SHP77 (cell line): ENCODE results near the gene ZSCAN5A.
"Not testable (repeated sequence)": the region's sequence is repeated elsewhere in the genome, so short reads cannot be mapped to it uniquely, and the experiment has no call there.

ENCODE experiments used
- DNase-seq, 2 experiments: peaks; one replicate each; lab custom pipeline; 2025; lab: John Stamatoyannopoulos, UW

The ZSCAN5A gene, protein sequence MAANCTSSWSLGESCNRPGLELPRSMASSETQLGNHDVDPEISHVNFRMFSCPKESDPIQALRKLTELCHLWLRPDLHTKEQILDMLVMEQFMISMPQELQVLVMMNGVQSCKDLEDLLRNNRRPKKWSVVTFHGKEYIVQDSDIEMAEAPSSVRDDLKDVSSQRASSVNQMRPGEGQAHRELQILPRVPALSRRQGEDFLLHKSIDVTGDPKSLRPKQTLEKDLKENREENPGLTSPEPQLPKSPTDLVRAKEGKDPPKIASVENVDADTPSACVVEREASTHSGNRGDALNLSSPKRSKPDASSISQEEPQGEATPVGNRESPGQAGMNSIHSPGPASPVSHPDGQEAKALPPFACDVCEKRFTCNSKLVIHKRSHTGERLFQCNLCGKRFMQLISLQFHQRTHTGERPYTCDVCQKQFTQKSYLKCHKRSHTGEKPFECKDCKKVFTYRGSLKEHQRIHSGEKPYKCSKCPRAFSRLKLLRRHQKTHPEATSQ

DNA sequence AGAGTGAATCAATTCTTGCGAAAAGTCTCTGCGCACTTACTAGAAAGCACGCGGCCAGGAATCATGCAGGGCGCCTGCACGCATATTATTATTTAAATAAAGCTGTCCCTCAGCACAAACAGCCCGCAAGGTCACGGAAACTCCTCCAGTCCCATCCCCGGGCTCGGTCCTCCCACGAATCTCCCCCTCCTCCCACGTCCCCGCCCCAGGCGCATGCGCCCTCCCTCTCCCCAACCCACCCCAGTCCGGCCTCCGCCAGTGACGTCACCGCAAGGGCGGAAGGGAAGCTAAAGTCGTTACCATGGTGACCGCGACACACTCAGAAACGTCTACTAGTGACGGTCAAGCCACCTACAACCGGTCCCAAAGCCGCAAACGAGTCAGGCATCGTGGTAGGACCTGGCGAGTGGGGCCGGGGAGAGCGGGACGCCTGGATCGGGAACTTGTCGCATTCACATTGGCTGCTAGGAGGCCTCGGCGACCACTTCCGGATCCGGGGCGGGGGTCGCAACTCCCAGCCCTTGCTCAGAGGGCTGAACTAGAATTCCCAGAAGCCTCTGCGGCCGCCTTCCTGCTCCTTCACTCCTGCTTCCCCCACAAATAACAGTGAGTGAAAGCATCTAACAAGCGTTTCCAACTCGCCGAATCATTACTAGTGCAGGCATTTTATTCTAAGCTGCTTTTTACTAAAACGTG is at the start of gene ZSCAN5A:
Gene ZSCAN5A, minus strand, starts transcription at position 459 of the 696 bp plus-strand sequence. CDS start 89,793 bp downstream, outside the sequence.
- peak; percentile 90 to 92 for DNase-seq

DNA sequence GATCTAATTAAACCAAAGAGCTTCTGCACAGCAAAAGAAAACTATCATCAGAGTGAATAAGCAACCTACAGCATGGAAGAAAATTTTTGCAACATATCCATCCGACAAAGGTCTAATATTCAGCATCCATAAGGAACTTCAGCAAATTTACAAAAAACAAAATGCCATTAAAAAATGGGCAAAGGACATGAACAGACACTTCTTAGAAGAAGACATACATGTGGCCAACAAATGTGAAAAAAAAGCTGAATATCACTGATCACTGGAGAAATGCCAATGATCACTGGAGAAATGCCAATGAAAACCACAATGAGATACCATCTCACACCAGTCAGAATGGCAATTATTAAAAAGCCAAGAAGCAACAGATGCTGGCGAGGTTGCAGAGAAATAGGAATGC is 46.2 kb upstream of the ZSCAN5A start:
- no peak for DNase-seq

DNA sequence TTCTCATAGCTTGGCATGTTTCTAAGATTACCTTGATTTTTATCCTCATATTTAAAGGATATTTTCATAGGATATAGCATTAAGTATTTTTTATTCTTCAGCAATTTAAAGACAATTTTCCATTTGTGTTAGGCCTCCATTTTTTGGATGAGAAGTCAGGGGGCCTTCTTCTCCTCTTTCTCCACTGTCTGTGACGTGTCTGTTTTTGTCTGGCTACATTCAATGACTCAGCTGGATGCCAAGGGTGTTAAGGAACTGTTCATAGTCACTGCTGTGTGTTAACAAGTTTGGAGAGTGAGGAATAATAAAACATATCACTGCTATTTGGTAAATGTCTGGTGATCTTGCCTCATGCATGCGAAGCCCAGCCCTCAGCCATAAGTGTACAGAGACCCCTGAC is 42.3 kb upstream of the ZSCAN5A start:
- DNase-seq, result no peak

DNA sequence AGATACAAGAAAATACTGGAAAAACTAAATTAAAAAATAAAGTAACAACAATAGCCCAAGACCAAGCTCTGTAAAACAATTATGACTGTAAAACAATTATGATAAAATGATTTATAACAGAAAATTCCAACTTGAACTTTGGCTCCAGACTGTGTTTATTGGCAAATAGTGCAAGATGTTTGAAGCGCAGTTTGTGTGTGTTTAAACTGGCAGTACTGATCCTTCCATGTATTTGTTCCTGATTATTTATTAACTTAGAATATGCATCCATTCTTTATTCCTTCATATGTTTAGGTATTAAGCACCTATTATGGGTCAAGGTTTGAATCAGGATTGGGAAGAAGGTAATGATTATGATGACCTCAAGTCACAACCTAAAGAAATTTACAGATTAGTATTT is 40.9 kb upstream of the ZSCAN5A start:
- no peak for DNase-seq

DNA sequence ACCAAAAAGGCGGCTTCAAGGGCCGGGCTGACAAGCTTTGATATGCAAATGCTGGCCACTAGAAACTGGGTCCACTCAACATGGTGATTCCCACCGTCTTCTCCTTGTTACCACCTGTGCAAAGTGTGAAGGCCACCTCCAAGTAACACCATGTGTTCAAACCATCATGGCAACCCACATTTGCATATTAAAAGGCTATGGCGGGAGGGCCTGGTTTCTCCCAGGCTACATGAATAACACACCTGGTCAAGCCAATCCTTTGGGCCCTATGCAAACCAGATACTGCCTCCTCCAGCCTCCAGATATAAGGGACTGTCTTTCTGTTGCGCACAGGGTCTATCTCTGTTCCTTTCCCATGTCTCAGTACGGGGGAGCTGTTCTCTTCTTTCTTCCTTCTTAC is 36.6 kb upstream of the ZSCAN5A start:
- no peak for DNase-seq

DNA sequence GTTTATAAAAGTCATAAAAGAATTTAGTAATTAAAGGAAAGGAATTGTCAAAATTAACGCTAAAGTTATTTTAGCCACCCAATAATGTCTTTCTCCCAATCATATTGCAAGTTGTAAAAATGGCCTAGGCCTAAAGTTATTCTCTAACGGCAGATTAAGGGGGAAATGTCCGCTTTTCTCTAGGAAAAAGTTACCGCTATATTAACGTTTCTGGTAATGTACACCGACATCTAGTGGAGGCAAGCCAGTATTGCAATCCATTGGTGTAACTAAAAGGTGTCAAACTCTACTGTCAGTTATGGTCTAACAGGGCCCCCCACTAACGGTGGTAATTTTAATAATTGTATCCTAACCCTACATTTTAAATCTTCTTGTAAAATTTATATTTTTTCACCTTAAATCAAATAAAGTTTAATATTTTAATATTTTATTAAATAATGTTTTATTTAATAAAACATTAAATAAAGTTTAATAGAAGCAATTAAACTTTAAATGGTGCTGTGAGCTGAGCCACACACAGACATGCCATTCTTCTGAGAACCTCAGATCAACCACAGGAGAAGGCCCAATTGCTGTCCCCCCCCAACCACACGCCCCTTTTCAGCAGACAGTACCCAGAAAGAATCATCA is 35.9 kb upstream of the ZSCAN5A start:
- DNase-seq, result peak; percentile 13 to 34

DNA sequence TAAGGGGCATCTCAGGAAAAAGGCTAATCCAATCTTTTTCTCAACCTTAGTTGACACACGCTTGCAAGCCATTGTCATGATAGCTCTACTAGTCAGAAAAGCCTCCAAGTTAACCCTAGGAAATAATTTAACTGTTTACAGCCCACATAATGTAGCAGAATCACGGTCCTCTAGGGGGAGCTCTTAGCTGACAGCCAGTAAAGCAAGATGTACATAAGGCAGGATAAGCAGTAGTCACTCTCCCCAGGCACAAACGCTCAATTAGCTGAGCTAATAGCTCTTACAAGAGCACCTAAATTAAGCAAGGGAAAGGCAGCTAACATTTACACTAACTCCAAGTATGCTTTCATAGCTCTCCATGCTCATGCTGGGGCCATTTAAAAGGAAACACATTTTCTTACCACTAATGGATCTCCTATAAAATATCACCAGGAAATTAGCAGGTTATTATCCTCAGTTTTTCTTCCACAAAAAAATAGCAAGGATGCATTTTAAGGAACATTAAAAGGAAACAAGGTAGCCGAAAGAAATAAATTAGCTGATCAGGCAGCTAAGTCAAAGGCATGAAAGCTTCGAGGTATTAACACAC is 33.7 kb upstream of the ZSCAN5A start:
- peak; percentile 5 to 39 for DNase-seq

DNA sequence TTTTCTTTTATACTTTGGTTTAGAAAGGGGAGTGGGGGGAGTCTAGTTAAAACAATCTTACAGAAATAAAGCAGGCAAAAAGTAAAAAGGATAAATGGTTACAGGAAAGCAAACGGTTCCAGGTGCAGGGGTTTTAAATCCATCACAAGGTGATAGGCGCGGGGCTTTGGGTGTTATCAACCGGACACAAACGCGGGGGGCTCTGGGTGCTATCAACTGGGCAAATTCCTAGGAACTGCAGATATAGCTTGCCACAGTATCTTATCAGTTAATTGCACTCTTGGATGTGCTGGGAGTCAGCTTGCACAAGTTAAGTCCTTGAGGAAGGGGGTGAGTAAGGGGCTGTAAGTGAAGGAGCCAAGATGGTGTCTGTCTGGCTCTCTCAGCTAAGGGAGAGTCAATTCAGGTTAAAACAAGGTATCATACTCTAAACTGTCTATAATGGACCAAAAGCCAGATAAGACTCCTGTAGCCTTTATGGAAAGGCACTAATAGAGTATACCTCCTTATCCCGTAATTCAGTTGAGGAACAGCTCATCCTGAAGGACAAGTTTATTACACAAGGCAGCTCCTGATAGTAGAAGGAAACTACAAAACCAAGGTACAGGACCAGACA is 32.6 kb upstream of the ZSCAN5A start:
- no peak for DNase-seq

DNA sequence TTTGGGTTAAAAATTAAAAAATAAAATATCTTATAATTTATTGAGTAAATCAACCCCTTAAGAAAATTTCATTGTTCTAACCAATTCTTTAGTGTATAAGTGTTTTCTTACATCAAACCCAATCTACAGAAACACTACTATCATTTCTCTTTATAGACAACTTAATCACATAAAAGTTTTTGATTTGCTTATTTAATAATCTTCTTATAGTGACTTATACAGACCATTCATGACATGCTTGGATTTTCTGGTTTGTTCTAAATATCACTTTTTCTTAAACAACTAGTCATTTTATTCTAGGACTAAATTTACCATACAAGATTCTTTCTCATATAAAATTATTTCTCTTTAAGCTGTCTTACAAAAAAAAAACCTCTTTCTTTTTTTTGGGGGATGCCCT is 27.3 kb upstream of the ZSCAN5A start:
- no peak for DNase-seq

DNA sequence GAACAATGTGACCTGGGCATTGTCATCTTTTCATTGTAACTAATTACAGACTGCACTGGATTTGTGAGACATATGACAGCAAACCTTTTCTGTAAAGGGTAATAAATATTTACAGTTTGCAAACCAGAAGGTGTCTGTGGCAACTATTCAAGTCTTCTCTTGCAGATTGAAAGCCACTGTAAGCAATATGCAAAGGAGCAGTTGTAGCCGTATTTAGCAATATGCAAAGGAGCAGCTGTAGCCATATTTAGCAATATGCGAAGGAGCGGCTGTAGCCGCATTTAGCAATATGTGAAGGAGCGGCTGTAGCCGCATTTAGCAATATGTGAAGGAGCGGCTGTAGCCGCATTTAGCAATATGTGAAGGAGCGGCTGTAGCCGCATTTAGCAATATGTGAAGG is 24.4 kb upstream of the ZSCAN5A start:
- not testable (repeated sequence) for DNase-seq

DNA sequence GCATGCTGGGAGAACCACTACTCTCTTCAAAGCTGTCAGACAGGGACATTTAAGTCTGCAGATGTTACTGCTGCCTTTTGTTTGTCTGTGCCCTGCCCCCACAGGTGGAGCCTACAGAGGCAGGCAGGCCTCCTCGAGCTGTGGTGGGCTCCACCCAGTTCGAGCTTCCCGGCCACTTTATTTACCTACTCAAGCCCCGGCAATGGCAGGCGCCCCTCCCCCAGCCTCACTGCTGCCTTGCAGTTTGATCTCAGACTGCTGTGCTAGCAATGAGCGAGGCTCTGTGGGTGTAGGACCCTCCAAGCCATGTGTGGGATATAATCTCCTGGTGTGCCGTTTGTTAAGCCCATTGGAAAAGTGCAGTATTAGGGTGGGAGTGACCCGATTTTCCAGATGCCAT is 22.4 kb upstream of the ZSCAN5A start:
- DNase-seq, result not testable (repeated sequence)

DNA sequence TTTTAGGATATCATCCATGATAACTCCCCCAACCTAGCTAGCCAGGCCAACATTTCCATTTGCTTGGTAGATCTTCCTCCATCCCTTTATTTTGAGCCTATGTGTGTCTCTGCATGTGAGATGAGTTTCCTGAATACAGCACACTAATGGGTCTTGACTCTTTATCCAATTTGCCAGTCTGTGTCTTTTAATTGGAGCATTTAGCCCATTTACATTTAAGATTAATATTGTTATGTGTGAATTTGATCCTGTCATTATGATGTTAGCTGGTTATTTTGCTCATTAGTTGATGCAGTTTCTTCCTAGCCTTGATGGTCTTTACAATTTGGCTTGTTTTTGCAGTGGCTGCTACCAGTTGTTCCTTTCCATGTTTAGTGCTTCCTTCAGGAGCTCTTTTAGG is 20.7 kb upstream of the ZSCAN5A start:
- not testable (repeated sequence) for DNase-seq

DNA sequence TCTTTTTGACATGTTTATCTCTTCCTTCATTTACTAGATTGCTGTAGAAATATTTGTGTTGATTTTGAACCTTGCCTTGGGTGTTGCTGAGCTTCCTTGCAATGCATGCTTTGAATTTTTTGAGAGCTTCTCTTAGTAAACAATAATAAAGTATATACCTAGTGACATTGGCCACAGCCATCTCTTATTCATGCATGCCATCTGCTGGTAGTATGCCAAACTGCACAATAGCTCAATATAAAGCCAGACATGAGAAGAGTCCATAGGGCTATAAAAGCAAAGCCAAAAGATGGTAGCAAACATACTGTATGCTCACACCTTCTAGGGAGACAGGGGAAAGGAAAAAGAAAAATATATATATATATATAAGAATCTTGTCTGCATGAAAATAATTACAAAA is 18.9 kb upstream of the ZSCAN5A start:
- peak; percentile 30 to 56 for DNase-seq

DNA sequence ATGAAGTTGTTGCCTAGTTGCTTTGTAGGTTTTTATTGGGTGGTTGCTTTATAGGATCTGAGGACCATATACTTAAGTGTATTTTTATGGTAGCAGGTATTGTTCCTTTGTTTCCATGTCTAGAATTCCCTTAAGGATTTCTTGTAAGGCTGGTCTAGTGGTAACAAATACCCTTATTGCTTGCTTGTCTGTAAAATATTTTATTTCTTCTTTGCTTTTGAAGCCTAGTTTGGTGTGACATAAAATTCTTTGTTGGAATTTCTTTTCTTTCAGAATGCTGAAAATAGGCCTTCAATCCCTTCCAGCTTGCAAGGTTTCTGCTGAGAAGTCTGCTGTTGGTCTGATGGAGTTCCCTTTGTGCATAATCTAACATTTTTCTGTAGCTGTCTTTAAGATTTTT is 18.1 kb upstream of the ZSCAN5A start:
- no peak for DNase-seq

DNA sequence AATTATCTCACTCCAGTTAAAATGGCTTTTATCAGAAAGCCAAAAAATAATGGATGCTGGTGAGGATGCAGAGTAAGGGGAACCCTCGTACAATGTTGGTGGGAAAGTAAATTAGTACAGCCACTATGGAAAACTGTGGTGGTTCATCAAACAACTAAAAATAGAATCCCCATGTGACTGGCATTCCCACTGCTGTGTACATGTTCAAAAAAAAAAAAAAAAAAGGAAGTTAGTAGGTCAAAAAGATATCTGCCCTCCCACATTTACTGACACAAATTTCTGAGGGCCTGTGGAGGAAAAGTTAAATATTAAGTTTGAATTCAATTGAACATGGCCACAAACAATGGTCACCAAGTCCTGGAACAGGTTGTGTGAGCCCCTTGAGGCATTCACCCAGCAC is 9.8 kb upstream of the ZSCAN5A start:
- no peak for DNase-seq

DNA sequence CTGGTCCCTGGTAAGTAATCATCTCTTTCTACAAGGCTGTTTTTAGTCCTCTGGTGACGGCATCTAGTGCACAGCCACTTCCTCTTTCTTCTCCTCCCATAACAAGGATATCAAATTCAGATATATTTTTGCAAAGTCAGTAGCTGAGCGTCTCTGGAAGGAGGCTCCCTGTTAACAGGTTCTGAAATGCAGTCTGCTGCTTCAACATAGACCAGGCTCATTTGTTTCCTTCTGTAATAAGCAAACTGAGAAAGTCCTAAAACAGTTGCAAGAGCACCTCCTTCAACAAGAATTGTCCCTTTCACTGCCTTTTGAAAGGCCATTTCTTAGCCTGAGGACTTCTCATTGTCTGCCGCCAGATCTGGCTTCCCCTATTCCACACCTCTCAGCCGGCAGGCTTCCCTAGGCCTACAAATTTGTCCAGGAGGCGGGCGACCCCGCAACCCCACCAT is 7.4 kb upstream of the ZSCAN5A start:
- DNase-seq, result no peak

DNA sequence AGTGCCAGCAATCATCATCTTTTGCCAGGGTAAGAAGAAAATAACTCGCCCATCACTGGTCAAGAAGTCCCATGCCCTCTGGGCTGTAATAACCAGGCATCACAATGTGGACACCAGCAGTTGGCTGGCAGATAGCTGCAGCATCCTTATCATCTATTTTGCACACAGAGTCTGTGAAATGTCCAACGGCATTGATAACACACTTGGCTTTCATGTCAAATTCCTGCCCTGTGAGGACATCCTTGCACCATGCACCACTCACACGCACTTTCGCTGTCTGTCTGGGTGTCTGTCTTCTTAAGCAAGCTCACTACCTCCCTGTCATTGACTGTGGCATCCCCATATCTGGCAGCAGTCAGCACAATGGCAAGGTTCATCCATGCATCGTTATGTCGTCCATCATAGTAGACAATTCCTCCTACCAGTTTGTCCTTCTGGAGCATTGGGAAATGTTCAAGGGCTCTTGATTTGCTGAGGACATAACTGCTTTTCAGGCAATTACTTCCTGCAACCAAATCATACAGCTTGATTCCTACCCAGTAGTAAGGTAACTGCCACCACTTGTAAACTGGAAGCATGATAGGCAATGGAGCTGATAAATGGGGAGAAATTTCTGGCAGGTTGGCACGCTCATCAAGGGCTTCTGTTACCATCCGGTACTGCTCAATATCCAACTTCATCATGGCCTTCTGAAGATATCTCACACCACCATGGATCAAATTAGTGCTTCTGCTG is 6.8 kb upstream of the ZSCAN5A start:
- DNase-seq, result no peak

DNA sequence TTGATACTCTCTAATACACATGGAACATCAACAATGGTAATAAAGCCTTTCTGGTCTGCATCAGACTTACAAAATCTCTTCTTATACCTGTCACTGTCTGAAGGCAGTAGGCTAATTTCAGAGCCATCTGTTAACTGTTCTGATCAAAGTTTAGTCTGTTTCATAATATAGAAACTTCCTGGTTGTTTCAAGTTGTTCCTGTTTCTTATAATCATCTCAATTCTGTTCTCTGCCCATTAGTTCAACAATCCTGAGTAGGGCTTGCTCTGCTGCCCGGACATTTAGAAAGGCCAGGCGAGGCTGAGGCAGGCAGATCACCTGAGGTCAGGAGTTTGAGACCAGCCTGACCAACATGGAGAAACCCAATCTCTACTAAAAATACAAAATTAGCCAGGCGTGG is 5.4 kb upstream of the ZSCAN5A start:
- no peak for DNase-seq

DNA sequence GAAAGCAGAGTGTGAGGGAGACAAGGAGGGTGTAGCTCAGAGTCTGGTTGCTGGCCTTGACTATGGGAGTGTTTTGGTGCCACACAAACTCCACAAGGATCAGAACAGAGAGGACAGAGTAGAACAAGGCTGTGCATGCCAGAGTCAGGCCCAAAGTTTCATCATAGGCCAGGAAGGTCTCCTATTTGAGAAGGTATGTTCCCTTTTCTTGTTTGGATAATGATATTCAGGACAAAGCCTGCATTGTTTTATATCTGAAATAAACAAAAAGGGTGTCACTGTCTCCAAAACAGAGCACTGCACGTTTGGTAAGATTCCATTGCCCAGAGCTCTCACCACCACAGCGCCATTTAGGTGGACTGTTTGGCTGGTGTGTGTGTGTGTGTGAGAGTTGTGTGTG is 3.1 kb upstream of the ZSCAN5A start:
- no peak for DNase-seq

DNA sequence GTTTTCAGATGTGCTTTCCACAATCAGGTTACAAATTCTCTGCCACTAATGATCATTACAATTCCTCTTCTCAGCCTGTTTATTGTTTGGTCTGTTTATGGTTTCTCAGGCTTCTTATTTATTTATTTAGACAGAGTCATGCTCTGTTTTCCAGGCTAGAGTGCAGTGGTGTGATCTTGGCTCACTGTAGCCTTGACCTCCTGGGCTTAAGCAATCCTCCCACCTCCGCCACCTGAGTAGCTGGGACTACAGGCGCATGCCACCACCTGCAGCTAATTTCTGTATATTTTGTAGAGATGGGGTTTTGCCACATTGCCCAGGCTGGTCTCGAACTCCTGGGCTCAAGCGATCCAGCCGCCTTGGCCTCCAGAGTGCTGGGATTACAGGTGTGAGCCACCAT is 2.1 kb upstream of the ZSCAN5A start:
- DNase-seq, result no peak
